ENCODE results near the gene FCRL6.

FCRL6 gene

DNA sequence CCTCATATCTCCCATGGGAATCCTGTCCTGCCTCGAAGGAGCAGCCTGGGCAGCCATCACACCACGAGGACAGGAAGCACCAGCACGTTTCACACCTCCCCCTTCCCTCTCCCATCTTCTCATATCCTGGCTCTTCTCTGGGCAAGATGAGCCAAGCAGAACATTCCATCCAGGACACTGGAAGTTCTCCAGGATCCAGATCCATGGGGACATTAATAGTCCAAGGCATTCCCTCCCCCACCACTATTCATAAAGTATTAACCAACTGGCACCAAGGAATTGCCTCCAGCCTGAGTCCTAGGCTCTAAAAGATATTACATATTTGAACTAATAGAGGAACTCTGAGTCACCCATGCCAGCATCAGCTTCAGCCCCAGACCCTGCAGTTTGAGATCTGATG is 33.2 kb downstream of the FCRL6 start:
- DNase-seq (ENCODE audit: low spot score), result no peak

- no peak for DNase-seq (ENCODE audit: low spot score)
Measured at GRCh38 chr1:159835862-159836525, 33.8 kb downstream of the FCRL6 start.

GRCh38 chr1:159838715-159839114 is 36.6 kb downstream of the FCRL6 start:
- no peak for DNase-seq (ENCODE audit: low spot score)

- DNase-seq (ENCODE audit: low spot score), result no peak
Measured at GRCh38 chr1:159839116-159839849, 37.1 kb downstream of the FCRL6 start.

DNA sequence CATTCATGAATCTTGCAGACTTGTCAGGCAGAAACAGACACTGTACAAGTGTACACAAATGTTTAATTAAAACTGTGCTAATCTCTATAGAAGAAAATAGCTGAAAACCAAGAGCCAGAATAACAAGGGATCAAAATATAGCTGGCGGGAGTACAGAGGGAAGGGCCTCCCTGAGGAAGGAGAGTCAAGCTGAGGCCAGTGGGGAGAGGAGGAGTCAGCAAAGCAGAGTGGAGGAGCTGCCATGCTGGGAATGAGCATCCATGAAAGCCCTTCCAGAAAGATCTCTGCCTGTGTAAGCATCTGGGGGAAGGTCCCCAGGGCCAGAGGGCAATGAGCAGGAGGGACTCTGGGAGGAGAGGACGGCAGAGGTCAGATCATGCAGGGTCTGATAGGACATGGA is 39.6 kb downstream of the FCRL6 start:
- no peak for DNase-seq (ENCODE audit: low spot score)

- no peak for DNase-seq (ENCODE audit: low spot score)
Measured at GRCh38 chr1:159843459-159843858, 41.3 kb downstream of the FCRL6 start.

- no peak for DNase-seq (ENCODE audit: low spot score)
Measured at GRCh38 chr1:159845751-159846629, 43.8 kb downstream of the FCRL6 start.

DNA sequence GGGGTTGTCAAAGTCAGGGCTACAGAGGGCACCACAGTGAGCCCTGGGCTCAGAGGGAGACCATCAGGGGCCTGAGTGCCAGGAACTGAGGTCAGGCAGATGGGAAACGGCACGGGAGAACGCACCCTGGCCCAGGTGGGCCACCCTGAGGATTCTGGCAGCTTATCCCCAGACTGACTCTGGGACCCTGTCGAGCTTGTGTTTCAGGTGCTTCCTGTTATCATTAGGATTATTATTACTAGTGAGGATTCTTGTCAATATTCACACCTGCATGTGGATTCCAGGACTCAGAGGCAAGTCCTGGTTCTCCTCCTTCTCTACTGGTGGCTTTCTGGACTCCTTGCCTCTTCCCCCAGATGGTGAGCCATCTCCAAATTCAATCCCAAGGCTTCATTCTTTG is 45.1 kb downstream of the FCRL6 start:
- no peak for DNase-seq (ENCODE audit: low spot score)

DNA sequence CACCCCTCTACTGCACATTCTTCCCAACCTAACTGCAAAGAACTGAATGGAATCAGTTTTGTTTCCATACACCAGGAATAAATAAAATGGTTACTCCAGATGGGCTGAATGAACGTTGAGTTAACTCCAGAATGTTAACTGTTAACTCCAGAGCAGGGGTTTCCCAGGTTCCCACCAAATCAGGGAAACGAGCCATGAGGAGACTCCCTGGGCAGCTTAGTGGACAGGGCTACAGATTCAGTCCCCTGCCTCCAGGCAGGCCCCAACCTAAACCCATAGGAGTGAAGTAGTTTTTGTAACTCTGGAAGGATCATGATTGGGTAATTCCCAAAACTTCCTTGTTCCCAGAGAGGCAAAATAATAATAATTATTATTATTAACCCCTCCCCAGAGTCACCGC is 46.2 kb downstream of the FCRL6 start:
- DNase-seq (ENCODE audit: low spot score), result no peak

DNA sequence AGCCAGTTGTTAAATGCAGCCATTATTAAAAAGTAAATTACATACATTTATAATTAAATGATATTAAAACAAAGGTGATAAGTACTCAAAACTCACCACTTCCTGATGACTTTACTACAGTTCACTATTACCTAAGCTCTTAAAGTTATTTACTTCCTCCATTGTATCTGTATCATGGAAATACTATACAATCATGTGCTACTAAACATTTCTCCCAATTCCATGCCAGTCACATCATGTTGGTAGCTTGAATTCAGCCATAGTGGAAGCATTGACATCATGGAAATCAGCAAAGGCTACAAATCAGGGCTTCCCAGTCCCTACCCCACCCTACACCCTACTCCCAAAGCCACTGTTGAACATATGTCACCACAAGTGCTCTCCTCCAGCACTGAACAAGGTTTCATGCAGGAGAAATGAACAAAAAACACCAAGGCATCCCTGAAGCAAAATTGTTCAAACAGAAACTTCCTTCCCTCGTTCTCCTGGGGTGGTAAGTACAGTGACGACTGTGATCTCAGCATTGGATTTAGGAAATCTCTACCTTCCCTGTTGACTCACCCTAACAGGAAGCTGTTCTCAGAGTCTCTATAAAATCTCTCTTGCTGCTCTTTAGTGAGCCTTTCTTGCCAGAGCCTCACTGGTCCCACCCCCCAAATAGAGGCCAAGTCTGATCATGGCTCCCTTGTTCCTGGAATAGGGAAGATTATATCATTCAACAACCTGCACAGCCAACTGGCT is 47.6 kb downstream of the FCRL6 start:
- no peak for DNase-seq (ENCODE audit: low spot score)

DNA sequence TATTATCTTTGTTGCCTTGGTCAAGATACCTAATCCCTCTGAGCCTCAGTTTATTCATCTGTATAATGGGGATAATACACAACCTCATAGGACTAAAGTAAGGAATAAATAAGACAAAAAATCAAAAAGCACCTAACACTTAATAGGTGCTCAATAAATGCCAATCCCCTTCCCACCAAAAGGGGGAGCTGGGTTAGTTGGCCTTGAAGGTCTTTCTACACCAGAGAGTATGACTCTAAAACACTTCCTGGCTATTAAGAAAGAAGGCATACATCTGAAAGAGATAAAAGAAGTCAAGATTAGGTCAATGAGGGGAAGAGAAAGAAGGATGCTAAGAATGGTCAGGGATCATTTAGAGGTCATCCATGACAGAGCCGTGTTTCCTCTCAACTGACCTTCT is 49.2 kb downstream of the FCRL6 start:
- peak; percentile 17 for DNase-seq (ENCODE audit: low spot score)

GRCh38 chr1:159853417-159854115 is 51.4 kb downstream of the FCRL6 start:
- no peak for DNase-seq (ENCODE audit: low spot score)

DNA sequence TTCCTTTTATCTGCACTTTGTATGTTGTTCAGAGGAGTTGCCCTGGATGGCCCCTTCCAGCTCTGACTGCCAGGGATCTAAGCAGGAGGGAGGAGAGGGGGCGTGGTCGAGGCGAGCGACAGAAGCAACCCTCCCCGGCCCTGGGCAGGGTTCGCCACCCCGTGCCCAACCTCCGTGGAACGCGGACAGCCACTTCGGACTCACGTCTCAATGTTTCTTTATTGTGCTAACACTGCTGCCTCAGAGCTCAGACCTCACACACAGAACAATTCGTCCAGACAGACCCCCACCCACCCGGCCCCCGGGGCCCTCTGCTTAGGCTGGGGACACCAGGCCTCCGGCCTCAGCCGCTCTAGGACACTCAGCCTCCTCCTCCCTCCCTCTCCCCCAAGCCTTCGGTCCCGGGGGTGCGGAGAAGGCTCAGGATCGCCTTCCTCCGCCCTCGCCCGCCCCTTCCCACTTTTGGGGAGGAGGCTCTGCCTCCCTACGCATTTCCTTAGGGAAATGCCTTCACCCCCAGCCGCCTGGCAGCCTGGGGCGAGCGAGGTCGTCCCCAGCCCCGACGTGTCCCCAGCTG is 52.0 kb downstream of the FCRL6 start:
- no peak for DNase-seq (ENCODE audit: low spot score)

DNA sequence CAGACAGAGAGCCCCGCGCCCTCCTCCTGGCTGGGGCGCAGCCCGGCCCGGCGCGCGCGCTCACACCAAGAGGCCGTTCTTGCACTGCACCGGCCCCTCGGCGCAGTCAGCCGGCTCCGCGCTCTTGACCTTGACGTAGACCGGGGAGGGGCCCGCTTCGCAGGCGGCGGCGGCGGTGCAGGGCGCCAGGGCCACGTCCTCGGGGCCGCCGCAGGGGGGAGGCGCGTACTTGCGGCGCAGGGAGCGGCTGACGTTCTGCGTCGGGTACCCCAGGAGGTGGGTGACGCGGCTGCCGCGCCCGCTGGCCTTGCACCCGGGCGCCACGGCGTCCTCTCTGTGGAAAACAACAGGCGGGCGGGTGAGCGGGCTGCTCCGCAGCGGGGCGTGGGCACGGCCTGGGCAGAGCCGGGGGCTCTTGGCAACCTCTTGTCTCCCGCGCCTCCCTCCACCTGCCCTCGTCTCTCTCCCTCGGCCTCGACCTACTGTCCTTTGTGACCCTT is 52.6 kb downstream of the FCRL6 start:
- peak; percentile 81 for DNase-seq (ENCODE audit: low spot score)

GRCh38 chr1:159855709-159856108 is 53.5 kb downstream of the FCRL6 start:
- DNase-seq (ENCODE audit: low spot score), result no peak

GRCh38 chr1:159856576-159856975 is 54.4 kb downstream of the FCRL6 start:
- DNase-seq (ENCODE audit: low spot score), result no peak

DNA sequence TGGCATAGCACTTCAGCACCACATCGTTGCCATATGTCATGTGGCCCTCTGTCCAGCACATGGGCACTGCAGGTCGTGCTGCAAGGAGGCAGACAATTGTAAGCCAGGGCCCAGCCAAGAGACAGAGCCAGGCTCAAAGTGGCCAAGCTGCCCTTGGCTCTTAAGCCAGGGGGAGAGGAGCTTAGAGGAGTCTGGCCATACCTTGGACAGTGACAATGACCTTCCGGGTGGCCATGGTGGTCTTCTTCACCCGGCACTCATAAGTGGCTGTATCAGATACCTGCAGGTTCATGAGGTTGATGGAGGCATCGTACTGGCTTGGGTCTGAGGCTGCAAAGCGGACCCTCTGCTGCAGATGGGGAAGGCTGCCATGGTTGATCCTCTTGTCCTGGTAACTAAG is 55.7 kb downstream of the FCRL6 start:
- no peak for DNase-seq (ENCODE audit: low spot score)

DNA sequence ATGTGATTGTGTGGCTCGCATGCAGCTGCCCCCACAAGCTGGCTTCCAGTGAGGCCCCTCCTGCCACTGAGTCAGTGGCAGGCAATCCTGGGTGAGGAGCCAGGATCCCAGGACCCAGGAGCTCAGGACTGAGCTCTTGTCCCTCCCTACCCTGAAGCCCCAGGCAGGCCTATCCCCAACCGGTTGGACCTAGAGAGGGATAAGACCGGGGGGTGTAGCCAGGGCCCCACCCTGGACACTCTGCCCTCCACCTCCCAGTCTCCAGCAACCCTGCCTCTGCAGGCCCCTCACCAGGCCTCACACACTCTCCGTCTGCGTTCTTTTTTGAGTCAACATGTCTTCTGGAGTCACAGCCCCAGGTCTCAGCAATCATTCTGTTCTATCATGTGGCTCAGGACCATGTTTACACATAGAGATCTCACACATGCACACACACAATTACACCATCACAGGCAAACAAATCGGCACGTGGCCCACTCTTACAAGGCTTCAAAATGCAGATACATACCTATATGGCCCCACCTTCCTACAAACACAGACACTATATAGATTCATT is 57.7 kb downstream of the FCRL6 start:
- no peak for DNase-seq (ENCODE audit: low spot score)

DNA sequence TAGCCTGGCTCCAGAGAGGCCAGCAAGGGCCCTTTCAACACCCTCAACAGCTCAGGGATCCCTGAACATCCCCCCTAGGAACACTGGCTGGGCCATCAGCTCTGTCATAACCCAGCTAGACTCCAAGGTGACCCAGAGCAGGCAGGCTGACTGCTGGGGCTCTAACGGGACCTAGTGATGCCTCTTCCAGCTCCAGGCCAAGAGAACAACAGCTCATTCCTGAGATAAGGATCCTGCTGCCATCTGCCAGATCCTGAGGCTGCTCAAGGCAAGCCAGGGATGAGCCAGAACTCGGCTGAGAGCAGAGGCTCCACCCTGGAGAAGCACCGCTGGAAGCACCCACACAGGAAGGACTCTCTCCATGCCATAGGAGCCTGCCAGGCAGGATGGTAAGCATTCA is 58.3 kb downstream of the FCRL6 start:
- no peak for DNase-seq (ENCODE audit: low spot score)

GRCh38 chr1:159861218-159861617 is 59.1 kb downstream of the FCRL6 start:
- DNase-seq (ENCODE audit: low spot score), result no peak

- no peak for DNase-seq (ENCODE audit: low spot score)
Measured at GRCh38 chr1:159862031-159862430, 59.9 kb downstream of the FCRL6 start.

Measured in CD4-positive, alpha-beta T cell treated with Interleukin-2 at 100 ng/mL for 4 hours (primary cell).